HG02885 (cell line): Measurements from ENCODE around the gene ATRX.
"Not testable (repeated sequence)": the region's sequence is repeated elsewhere in the genome, so short reads cannot be mapped to it uniquely, and the experiment has no call there.

Experiments used
- ATAC-seq: cut with Tn5 transposase; IDR thresholded peaks from one replicate; pipeline ENCODE4 v1.9.1; 2021; ENCODE audit warnings: mild to moderate bottlenecking; ENCODE audit not compliant: unreplicated experiment, poor library complexity

Gene ATRX, protein sequence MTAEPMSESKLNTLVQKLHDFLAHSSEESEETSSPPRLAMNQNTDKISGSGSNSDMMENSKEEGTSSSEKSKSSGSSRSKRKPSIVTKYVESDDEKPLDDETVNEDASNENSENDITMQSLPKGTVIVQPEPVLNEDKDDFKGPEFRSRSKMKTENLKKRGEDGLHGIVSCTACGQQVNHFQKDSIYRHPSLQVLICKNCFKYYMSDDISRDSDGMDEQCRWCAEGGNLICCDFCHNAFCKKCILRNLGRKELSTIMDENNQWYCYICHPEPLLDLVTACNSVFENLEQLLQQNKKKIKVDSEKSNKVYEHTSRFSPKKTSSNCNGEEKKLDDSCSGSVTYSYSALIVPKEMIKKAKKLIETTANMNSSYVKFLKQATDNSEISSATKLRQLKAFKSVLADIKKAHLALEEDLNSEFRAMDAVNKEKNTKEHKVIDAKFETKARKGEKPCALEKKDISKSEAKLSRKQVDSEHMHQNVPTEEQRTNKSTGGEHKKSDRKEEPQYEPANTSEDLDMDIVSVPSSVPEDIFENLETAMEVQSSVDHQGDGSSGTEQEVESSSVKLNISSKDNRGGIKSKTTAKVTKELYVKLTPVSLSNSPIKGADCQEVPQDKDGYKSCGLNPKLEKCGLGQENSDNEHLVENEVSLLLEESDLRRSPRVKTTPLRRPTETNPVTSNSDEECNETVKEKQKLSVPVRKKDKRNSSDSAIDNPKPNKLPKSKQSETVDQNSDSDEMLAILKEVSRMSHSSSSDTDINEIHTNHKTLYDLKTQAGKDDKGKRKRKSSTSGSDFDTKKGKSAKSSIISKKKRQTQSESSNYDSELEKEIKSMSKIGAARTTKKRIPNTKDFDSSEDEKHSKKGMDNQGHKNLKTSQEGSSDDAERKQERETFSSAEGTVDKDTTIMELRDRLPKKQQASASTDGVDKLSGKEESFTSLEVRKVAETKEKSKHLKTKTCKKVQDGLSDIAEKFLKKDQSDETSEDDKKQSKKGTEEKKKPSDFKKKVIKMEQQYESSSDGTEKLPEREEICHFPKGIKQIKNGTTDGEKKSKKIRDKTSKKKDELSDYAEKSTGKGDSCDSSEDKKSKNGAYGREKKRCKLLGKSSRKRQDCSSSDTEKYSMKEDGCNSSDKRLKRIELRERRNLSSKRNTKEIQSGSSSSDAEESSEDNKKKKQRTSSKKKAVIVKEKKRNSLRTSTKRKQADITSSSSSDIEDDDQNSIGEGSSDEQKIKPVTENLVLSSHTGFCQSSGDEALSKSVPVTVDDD (N-terminal part only)

GRCh38 chrX:77785486-77786364, at the start of gene ATRX:
Gene ATRX, minus strand, starts transcription at chrX:77786216. Its CDS starts 215 bp downstream, at chrX:77786001.
- ATAC-seq, result peak; percentile 94

GRCh38 chrX:77831544-77831943, 45.5 kb upstream of the ATRX start:
- ATAC-seq, result not testable (repeated sequence)

GRCh38 chrX:77821989-77822388, 36.0 kb upstream of the ATRX start:
- ATAC-seq, result not testable (repeated sequence)

DNA sequence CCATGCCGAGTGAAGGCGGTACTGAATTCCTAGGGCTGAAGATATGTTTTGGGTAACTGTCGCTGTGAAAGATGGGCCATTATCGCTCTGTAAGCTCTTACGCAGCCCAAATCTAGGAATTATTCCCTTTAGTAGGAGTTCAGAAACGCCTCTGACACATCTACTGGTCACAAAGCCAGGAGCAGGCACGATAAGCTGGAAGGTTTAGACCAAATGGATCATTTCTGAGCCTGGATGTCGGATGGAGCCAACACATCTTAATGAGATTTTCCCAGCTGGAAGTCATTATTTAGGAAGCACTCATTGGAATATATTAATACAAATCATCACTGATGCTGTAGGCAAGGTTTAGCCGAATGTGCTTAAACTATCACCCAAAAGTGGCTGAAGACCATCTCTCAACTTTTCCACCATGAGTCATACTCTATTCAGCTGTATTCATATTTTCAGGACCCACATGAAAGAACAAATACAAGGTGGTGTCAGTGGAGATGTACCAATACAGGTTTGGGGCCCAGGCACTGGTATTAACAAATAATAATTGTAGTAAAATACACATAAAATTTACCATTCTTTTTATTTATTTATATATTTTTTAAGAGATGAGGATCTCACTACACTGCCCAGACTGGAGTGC, 34.2 kb upstream of the ATRX start:
- no peak for ATAC-seq

DNA sequence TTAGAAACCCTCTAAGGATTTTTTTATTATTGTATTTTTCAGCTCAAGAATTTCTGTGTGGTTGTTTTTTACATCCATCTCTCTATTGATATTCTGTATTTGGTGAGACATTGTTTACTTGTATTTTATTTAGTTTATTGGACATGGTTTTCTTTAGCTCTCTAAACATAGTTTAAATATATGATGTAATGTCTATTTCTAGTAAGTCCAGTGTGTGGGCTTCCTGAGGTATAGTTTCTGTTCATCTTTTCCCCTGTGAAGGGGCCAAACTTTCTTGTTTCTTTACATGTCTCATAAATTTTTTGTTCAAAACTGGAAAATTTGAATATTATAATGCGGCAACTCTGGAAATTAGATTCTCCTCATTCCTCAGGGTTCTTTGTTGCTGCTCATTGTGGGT, 28.2 kb upstream of the ATRX start:
- ATAC-seq, result peak; percentile 75

GRCh38 chrX:77802201-77802600, 16.2 kb upstream of the ATRX start:
- ATAC-seq, result no peak

- ATAC-seq, result no peak
Observed at GRCh38 chrX:77795124-77795523, 9.1 kb upstream of the ATRX start.

GRCh38 chrX:77793946-77794345, 7.9 kb upstream of the ATRX start:
- ATAC-seq, result no peak

DNA sequence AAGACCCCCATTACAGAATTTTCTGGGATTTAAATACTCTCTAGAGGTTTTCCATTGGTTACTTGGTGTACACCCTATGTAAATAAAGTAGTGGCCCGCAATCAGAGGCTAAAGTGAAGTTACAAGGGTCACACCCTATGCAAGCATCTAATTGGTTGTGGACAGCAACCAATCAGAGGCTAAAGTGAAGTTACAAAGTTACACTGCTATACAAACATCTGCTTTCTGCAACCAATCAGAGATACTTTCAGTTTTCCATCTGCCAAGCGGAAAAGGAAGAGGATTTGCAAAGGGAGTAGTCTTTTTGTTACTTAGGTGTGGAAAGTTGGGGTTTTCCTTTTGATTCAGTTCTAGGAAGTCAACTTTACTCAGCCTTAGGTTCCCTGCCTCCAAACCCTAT, 2.0 kb upstream of the ATRX start:
- ATAC-seq, result no peak

DNA sequence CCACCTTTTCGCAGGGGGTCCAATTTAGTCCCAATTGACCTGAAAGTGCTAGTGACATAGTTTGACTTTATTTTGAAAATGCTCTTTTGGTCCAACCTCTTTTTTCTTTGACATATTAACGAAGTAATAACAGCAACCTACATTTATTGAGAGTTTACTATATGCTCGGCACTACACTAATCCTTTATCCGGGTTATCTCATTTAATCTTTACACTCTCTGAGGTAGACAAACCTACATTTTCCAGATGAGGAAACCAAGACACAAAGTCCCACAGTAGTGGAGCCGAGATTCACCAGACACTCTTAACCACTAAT, 307 bp upstream of the ATRX start:
- peak; percentile 14 for ATAC-seq

GRCh38 chrX:77779695-77780094, 6.3 kb downstream of the ATRX start:
- peak; percentile 52 for ATAC-seq

DNA sequence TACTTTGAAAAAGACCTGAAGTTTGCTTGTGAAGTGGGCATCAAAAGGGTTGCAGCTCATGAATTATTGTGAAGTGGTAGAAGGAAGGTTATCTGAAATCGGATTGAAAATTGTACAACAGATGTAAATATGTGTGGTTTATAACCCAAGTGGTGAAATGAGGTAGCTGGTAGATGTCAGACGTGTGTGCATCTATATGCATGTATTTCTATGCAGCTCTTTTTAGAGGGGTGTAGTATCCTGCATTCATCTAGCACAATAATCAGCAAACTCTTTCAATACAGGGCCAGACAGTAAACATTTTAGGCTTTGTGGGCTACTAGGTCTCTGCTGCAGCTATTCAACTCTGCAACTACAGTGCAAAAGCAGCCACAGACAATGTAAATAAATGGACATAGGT, 9.4 kb downstream of the ATRX start:
- no peak for ATAC-seq

DNA sequence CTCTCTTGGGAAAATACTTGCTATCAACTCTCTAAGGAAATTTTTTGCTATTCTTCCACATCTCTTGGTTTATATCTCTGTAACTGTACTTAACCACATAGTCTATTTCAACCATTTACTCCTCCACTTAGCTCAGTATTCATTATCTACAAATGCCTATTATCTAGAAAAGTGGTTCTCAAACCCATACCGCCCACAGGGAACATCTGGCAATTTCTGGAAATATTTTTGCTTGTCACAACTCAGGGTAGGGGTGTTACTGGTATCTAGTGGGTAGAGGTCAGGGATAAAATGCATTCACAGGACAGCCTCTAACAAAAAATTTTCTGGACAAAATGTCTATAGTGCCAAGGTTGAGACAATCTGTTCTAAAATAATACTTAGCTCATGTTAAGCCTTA, 14.4 kb downstream of the ATRX start:
- no peak for ATAC-seq

- ATAC-seq, result no peak
Observed at GRCh38 chrX:77768787-77769186, 17.2 kb downstream of the ATRX start.

GRCh38 chrX:77766212-77766611, 19.8 kb downstream of the ATRX start:
- ATAC-seq, result not testable (repeated sequence)

DNA sequence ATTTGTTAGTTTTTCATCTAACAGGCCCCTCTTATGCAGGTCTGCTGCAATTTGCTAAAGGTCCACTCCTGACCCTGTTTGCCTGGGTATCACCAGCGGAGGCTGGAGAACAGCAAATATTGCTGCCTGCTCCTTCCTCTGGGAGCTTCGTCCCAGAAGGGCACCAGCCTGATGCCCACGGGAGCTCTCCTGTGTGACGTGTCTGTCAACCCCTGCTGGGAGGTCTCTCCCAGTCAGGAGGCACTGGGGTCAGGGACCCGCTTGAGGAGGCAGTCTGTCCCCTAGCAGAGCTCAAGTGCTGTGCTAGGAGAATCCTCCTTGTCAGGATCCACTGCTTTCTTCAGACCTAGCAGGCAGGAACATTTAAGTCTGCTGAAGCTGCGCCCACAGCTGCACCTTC, 30.5 kb downstream of the ATRX start:
- no peak for ATAC-seq

DNA sequence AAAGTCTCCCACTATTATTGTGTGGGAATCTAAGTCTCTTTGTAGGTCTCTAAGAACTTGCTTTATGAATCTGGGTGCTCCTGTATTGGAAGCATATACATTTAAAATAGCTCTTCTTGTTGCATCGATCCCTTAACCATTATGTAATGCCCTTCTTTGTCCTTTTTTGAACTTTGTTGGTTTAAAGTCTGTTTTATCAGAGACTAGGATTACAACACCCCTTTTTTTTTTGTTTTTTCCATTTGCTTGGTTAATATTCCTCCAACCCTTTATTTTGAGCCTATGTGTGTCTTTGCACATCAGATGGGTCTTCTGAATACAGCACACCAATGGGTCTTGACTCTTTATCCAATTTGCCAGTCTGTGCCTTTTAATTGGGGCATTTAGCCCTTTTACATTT, 32.1 kb downstream of the ATRX start:
- ATAC-seq, result not testable (repeated sequence)

DNA sequence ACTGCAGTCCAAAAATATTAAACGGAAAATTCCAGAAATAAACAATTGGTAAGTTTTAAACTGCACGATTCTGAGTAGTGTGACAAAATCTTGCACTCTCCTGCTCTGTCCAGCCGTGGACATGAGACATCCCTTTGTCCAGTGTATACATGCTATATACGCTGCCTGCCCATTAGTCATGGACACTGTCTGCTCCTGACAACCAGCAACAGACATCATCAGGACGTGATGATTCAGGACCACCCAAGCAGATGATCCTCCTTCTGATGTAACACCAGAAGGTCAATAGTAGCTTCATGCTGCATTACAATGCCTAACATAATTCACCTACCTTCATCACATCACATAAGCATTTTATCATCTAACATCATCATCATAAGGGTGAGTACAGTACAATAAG, 36.3 kb downstream of the ATRX start:
- ATAC-seq, result no peak

GRCh38 chrX:77743720-77744119, 42.3 kb downstream of the ATRX start:
- no peak for ATAC-seq
